SK-N-SH (cell line): Measurements from ENCODE around the gene MCF2L2. TPM values are rescaled to one million over a fixed set of nuclear protein-coding genes. Genes with fewer than 3 reads are reported as not detected.

Experiments
- CTCF ChIA-PET: fragments of 300-600, 350-600 bp; formaldehyde crosslinking; extraction: SDS; loops from one replicate; lab custom pipeline; 2021; lab: Yijun Ruan, JAX
- POLR2A ChIA-PET: fragments of 350-600 bp; sonication (Branson Sonifier 250); formaldehyde crosslinking; extraction: SDS; loops from one replicate; lab custom pipeline; 2020; ENCODE audit warnings: antibody characterized with exemption, inconsistent platforms; lab: Yijun Ruan, JAX
- DNase-seq: peaks from one replicate; pipeline ENCODE4 v3.0.0; 2012
- H2AFZ ChIP-seq: fragments of 200-600 bp; sonication (generic); 2 replicates; pipeline ENCODE4 v1.8.1; 2016; ENCODE audit warnings: antibody characterized with exemption, mild to moderate bottlenecking, low read depth
- H3F3A ChIP-seq: fragments of 200-600 bp; sonication (generic); replicated peaks from 2 replicates; pipeline ENCODE3; 2016; ENCODE audit warnings: antibody characterized with exemption, mild to moderate bottlenecking; ENCODE audit not compliant: insufficient read depth
- H3K27ac ChIP-seq, 2 experiments: fragments of 200-500 bp in 1 of 2; fragments of 200-600 bp in 1 of 2; sonication (Bioruptor generic) in 1 of 2; sonication (generic), shearing (Covaris generic) in 1 of 2; 2 replicates each; pipeline versions ENCODE4 v1.5.1 to v1.6.1; 2014 to 2016; ENCODE audit warnings: low read depth in 2 of 2, inconsistent platforms in 1 of 2, low read length in 1 of 2, mild to moderate bottlenecking in 1 of 2, mixed read lengths in 1 of 2
- H3K27me3 ChIP-seq: fragments of 200-600 bp; sonication (generic), shearing (Covaris generic); 2 replicates; pipeline ENCODE4 v1.6.1; 2016; ENCODE audit warnings: mixed run types; ENCODE audit not compliant: insufficient read depth
- H3K36me3 ChIP-seq, 2 experiments: fragments of 200-500 bp in 1 of 2; fragments of 200-600 bp in 1 of 2; sonication (Bioruptor generic) in 1 of 2; sonication (generic) in 1 of 2; replicated peaks in 1 of 2; 2 replicates each; pipeline versions ENCODE3 to v1.5.1; 2014 to 2016; ENCODE audit warnings: low read length in 1 of 2, mild to moderate bottlenecking in 1 of 2; ENCODE audit not compliant: insufficient read depth in 2 of 2, control insufficient read depth in 1 of 2
- H3K4me1 ChIP-seq, 2 experiments: fragments of 200-500 bp in 1 of 2; fragments of 200-600 bp in 1 of 2; sonication (Bioruptor generic) in 1 of 2; sonication (generic), shearing (Covaris generic) in 1 of 2; 2 replicates each; pipeline versions ENCODE4 v1.5.1 to v1.6.1; 2014 to 2016; ENCODE audit warnings: low read depth in 1 of 2, low read length in 1 of 2, mixed run types in 1 of 2; ENCODE audit not compliant: insufficient read depth in 2 of 2, control insufficient read depth in 1 of 2
- H3K4me2 ChIP-seq: fragments of 200-600 bp; sonication (generic), shearing (Covaris generic); 2 replicates; pipeline ENCODE4 v1.6.1; 2017; ENCODE audit warnings: mixed run types
- H3K4me3 ChIP-seq, 2 experiments: fragments of 200-500 bp in 1 of 2; fragments of 200-600 bp in 1 of 2; sonication (Bioruptor generic) in 1 of 2; sonication (generic), shearing (Covaris generic) in 1 of 2; 2 replicates each; pipeline versions ENCODE4 v1.5.1 to v1.8.1; 2014 to 2016; ENCODE audit warnings: low read depth in 2 of 2, inconsistent platforms in 1 of 2, low read length in 1 of 2, mild to moderate bottlenecking in 1 of 2, mixed read lengths in 1 of 2, moderate library complexity in 1 of 2
- H3K79me2 ChIP-seq: fragments of 200-600 bp; sonication (generic); 2 replicates; pipeline ENCODE4 v1.8.1; 2017; ENCODE audit warnings: mild to moderate bottlenecking; ENCODE audit not compliant: insufficient read depth
- H3K9ac ChIP-seq: fragments of 200-600 bp; sonication (generic); 2 replicates; pipeline ENCODE4 v1.6.1; 2017; ENCODE audit warnings: mixed run types
- H3K9me2 ChIP-seq: fragments of 200-600 bp; sonication (generic); 2 replicates; pipeline ENCODE4 v1.6.1; 2017; ENCODE audit warnings: mixed run types
- H3K9me3 ChIP-seq: fragments of 200-600 bp; sonication (generic); 2 replicates; pipeline ENCODE4 v1.6.1; 2017; ENCODE audit warnings: mixed run types, mild to moderate bottlenecking, moderate library complexity
- H4K20me1 ChIP-seq: fragments of 200-600 bp; sonication (generic); 2 replicates; pipeline ENCODE4 v1.6.1; 2017; ENCODE audit warnings: mild to moderate bottlenecking, mixed run types; ENCODE audit not compliant: insufficient read depth
- FOXJ3 ChIP-seq: sonication (generic); formaldehyde crosslinking; IDR thresholded peaks from 2 replicates; pipeline ENCODE4 v1.5.1; 2020; ENCODE audit warnings: mild to moderate bottlenecking, missing genetic modification reagents
- FOXM1 ChIP-seq: IDR thresholded peaks from 2 replicates; pipeline ENCODE4 v1.4.0; 2012; ENCODE audit warnings: low read depth, mild to moderate bottlenecking
- GABPA ChIP-seq: IDR thresholded peaks from 2 replicates; pipeline ENCODE4 v1.4.0; 2012; ENCODE audit warnings: low read depth, mild to moderate bottlenecking
- MXI1 ChIP-seq: IDR thresholded peaks from 2 replicates; pipeline ENCODE4 v1.6.1; 2012; ENCODE audit warnings: mild to moderate bottlenecking, low read depth, low read length, improper control_type of control experiment
- POLR2AphosphoS5 ChIP-seq: IDR thresholded peaks from 2 replicates; pipeline ENCODE4 v1.6.1; 2012; ENCODE audit warnings: low read depth, low read length
- RCOR1 ChIP-seq: fragments of 150-350 bp; IDR thresholded peaks from 2 replicates; pipeline ENCODE4 v1.6.1; 2017; ENCODE audit warnings: antibody characterized with exemption, low read length
- REST ChIP-seq: IDR thresholded peaks from 2 replicates; pipeline ENCODE4 v1.6.1; 2012; ENCODE audit warnings: mild to moderate bottlenecking, low read depth, low read length, moderate library complexity
- RFX5 ChIP-seq: IDR thresholded peaks from 2 replicates; pipeline ENCODE4 v1.6.1; 2012; ENCODE audit warnings: mild to moderate bottlenecking, improper control_type of control experiment, low read length
- SMC3 ChIP-seq: IDR thresholded peaks from 2 replicates; pipeline ENCODE4 v1.6.1; 2012; ENCODE audit warnings: low read depth, low read length, improper control_type of control experiment
- TAF1 ChIP-seq: IDR thresholded peaks from 2 replicates; pipeline ENCODE4 v1.6.1; 2012; ENCODE audit warnings: low read depth, mild to moderate bottlenecking, low read length, moderate library complexity, borderline replicate concordance
- TEAD4 ChIP-seq: IDR thresholded peaks from 2 replicates; pipeline ENCODE4 v1.4.0; 2012; ENCODE audit warnings: mild to moderate bottlenecking, borderline replicate concordance; ENCODE audit not compliant: insufficient read depth
- USF2 ChIP-seq: fragments of 150-350 bp; IDR thresholded peaks from 2 replicates; pipeline ENCODE4 v1.6.1; 2017; ENCODE audit warnings: antibody characterized with exemption, low read length, low read depth, borderline replicate concordance
- YY1 ChIP-seq: IDR thresholded peaks from 2 replicates; pipeline ENCODE4 v1.4.0; 2012; ENCODE audit warnings: low read depth, mild to moderate bottlenecking
- ZBTB33 ChIP-seq: IDR thresholded peaks from 2 replicates; pipeline ENCODE4 v1.4.0; 2012; ENCODE audit warnings: low read depth, borderline replicate concordance
- WGBS: methylation state at CpG from one replicate; pipeline ENCODE4 v1.1.6; 2017; ENCODE audit warnings: low lambda C conversion rate; 5-methylcytosine and 5-hydroxymethylcytosine counted together
- polyA plus RNA-seq, 3 experiments: library from polyadenylated mRNA; depleted of rRNA; stranded (reverse); fragments of >200 nt; gene quantifications; 2 replicates each; pipeline ENCODE4 v1.2.3, GENCODE V29; 2012

MCF2L2 gene
- polyA plus RNA-seq, 1 of the 3 experiments (the other 2 are of a cell fraction): 0.56 TPM

- ChIA-PET CTCF (interaction anchor here (1.2 to 1.8 kb wide), 2 partner anchors 10 to 44 kb away, joined by 4 read pairs; no protein-coding TSS in a partner anchor), POLR2A (no interaction called here)
- 89% methylated on average over 3 of the region's 3 CpGs for WGBS
- TF ChIP-seq ZBTB33 (no peak), FOXJ3 (no peak), GABPA (no peak), TAF1 (no peak), REST (no peak), SMC3 (no peak), MXI1 (no peak), RCOR1 (no peak), FOXM1 (no peak), POLR2AphosphoS5 (no peak), RFX5 (no peak), TEAD4 (no peak), USF2 (no peak), YY1 (no peak)
- Histone ChIP-seq H3K36me3 (no peaks in the 10 kb centered on the region), H2AFZ (no peak overlapping the region), H3K9ac (no peak overlapping the region), H3K79me2 (no peaks in the 10 kb centered on the region), H3F3A (no peaks in the 10 kb centered on the region), H3K27ac (no peak overlapping the region), H3K9me3 (no peaks in the 10 kb centered on the region), H4K20me1 (no peaks in the 10 kb centered on the region), H3K9me2 (no peaks in the 10 kb centered on the region), H3K4me1 (no peaks in the 10 kb centered on the region), H3K4me3 (no peak overlapping the region), H3K4me2 (no peak overlapping the region), H3K27me3 (no peaks in the 10 kb centered on the region)
- no peak for DNase-seq
Measured at GRCh38 chr3:183222631-183223235, 205.7 kb downstream of the MCF2L2 start.
